ENCODE results near the gene TMED5.

TMED5 gene

DNA sequence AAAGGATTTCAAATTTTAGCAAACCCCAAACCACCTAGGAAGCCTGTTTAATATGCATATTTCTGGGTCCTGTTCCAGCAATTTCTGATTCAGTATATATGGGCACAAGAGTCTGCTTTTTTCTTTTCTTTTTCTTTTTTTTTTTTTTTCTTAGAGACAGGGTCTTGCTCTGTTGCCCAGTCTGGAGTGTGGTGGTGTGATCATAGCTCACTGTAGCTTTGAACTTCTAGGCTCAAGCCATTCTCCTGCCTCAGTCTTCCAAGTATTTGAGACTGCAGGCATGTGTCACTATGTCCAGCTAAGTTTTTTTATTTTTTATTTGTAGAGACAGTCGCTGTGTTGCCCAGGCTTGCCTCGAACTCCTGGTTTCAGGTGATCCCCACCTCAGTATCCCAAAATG lies 35.1 kb upstream of the TMED5 start:
- TF ChIP-seq SIN3A (IDR thresholded peaks at IDR 0.05; ENCODE audit: borderline replicate concordance, insufficient read depth, low read length) (no peak), FOXP2 (optimal IDR thresholded peaks at IDR 0.05; ENCODE audit: borderline replicate concordance, extremely low read depth, extremely low read length, insufficient read depth) (no peak), POLR2AphosphoS5 (IDR thresholded peaks at IDR 0.05; ENCODE audit: low read depth, low read length) (no peak), TAF1 (IDR thresholded peaks at IDR 0.05; ENCODE audit: borderline replicate concordance, insufficient read depth, low read length) (no peak)
- TF ChIP-seq, protein P1, sequence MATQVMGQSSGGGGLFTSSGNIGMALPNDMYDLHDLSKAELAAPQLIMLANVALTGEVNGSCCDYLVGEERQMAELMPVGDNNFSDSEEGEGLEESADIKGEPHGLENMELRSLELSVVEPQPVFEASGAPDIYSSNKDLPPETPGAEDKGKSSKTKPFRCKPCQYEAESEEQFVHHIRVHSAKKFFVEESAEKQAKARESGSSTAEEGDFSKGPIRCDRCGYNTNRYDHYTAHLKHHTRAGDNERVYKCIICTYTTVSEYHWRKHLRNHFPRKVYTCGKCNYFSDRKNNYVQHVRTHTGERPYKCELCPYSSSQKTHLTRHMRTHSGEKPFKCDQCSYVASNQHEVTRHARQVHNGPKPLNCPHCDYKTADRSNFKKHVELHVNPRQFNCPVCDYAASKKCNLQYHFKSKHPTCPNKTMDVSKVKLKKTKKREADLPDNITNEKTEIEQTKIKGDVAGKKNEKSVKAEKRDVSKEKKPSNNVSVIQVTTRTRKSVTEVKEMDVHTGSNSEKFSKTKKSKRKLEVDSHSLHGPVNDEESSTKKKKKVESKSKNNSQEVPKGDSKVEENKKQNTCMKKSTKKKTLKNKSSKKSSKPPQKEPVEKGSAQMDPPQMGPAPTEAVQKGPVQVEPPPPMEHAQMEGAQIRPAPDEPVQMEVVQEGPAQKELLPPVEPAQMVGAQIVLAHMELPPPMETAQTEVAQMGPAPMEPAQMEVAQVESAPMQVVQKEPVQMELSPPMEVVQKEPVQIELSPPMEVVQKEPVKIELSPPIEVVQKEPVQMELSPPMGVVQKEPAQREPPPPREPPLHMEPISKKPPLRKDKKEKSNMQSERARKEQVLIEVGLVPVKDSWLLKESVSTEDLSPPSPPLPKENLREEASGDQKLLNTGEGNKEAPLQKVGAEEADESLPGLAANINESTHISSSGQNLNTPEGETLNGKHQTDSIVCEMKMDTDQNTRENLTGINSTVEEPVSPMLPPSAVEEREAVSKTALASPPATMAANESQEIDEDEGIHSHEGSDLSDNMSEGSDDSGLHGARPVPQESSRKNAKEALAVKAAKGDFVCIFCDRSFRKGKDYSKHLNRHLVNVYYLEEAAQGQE (IDR thresholded peaks at IDR 0.05; ENCODE audit: insufficient read depth in 1 of 2, low read depth in 2 of 2, low read length in 2 of 2), result no peak

DNA sequence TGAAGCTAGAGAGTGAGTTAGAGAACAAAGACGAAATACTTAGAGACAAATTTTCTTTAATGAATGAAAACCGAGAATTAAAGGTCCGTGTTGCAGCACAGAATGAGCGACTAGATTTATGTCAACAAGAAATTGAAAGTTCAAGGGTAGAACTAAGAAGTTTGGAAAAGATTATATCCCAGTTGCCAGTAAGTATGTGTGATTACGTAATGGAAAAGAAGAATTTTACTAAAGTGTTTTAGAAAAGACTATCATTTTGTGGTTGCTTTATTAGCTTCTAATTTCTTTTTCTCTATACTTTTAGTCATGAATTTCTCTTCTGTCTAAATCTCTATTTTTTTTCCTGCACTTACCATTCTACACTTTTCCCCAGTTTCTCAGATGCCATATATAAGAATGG lies 27.0 kb upstream of the TMED5 start:
- TF ChIP-seq TAF1 (IDR thresholded peaks at IDR 0.05; ENCODE audit: borderline replicate concordance, insufficient read depth, low read length) (no peak), POLR2AphosphoS5 (IDR thresholded peaks at IDR 0.05; ENCODE audit: low read depth, low read length) (no peak), FOXP2 (optimal IDR thresholded peaks at IDR 0.05; ENCODE audit: borderline replicate concordance, extremely low read depth, extremely low read length, insufficient read depth) (no peak), SIN3A (IDR thresholded peaks at IDR 0.05; ENCODE audit: borderline replicate concordance, insufficient read depth, low read length) (no peak)
- TF ChIP-seq, protein P1 (IDR thresholded peaks at IDR 0.05; ENCODE audit: insufficient read depth in 1 of 2, low read depth in 2 of 2, low read length in 2 of 2), result no peak

DNA sequence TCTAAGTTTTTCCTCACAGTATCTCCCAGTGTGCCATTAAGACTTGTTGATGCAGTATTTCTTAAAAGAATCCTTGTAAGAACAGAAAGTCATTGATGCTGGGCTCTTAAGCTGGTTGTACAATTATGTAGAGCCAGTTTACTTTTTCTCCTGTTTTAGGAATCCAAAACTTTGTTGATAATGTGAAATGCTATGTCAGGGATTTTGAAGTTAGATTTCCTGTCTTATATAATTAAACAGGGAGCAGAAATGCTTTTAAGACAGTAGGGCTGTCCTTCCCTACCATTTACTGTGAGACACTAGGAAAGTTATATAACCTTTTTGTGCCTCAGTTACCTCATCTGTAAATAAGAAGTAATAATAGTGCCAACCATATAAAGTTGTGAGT lies 26.3 kb upstream of the TMED5 start:
- no peak for TF ChIP-seq POLR2AphosphoS5 (IDR thresholded peaks at IDR 0.05; ENCODE audit: low read depth, low read length)
- TF ChIP-seq TAF1 (IDR thresholded peaks at IDR 0.05; ENCODE audit: borderline replicate concordance, insufficient read depth, low read length), result no peak
- no peak for TF ChIP-seq FOXP2 (optimal IDR thresholded peaks at IDR 0.05; ENCODE audit: borderline replicate concordance, extremely low read depth, extremely low read length, insufficient read depth)

DNA sequence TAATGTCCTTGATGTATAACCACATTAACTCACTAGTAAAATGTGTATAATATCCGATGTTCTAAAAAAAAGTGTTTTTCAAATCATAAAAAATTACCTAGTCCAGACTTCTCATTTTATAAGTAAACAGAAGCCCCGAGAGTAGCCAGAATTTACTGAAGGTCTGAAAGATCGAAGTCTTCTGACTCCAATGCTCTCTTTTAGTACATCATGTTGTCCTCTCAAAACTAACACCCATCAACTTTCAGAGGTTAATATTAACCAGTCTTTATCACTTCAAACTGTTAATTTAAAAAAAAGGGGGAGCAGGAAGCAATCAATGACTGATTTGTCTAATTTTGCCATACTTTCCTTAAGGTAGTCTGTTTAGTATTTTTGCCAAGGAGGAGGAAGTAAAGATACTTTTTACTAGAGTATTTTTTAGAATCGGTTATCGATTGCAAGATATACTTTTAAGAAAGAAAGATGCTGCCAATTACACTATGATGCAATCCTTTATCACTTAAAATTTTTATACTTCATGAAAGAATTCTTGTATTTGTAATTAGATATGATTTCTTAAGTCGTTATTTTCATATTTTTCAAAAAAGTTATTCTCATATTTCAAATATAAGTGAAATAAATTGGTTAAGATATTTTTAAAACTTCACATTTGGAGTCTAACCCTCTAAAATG lies 25.8 kb upstream of the TMED5 start:
- TF ChIP-seq SIN3A (IDR thresholded peaks at IDR 0.05; ENCODE audit: borderline replicate concordance, insufficient read depth, low read length) (no peak), POLR2AphosphoS5 (IDR thresholded peaks at IDR 0.05; ENCODE audit: low read depth, low read length) (no peak), FOXP2 (optimal IDR thresholded peaks at IDR 0.05; ENCODE audit: borderline replicate concordance, extremely low read depth, extremely low read length, insufficient read depth) (no peak), TAF1 (IDR thresholded peaks at IDR 0.05; ENCODE audit: borderline replicate concordance, insufficient read depth, low read length) (no peak)
- TF ChIP-seq, protein P1 (IDR thresholded peaks at IDR 0.05; ENCODE audit: insufficient read depth in 1 of 2, low read depth in 2 of 2, low read length in 2 of 2), result no peak

DNA sequence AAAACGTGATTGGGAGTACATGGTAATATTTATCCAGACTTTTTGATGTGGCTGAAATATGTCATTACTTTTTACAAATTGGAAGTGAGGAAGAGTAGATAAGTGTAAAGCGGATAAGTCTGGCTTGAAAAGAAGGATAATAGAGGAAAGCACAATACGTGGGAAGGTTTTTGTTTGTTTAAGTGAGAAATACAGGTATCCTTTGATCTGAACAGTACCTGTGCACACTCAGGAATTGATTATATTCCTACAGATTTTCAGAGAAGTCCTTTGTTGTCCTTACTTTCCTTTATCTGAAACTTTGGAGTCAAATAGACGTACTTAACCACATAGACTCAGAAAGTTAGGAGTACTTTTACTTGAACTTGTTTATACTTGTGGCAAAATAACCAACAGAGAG lies 20.5 kb upstream of the TMED5 start:
- TF ChIP-seq TAF1 (IDR thresholded peaks at IDR 0.05; ENCODE audit: borderline replicate concordance, insufficient read depth, low read length), result no peak
- TF ChIP-seq POLR2AphosphoS5 (IDR thresholded peaks at IDR 0.05; ENCODE audit: low read depth, low read length), result no peak
- no peak for TF ChIP-seq FOXP2 (optimal IDR thresholded peaks at IDR 0.05; ENCODE audit: borderline replicate concordance, extremely low read depth, extremely low read length, insufficient read depth)
- no peak for TF ChIP-seq SIN3A (IDR thresholded peaks at IDR 0.05; ENCODE audit: borderline replicate concordance, insufficient read depth, low read length)
- TF ChIP-seq, protein P1 (IDR thresholded peaks at IDR 0.05; ENCODE audit: insufficient read depth in 1 of 2, low read depth in 2 of 2, low read length in 2 of 2), result no peak
